Effector memory CD8-positive, alpha-beta T cell (primary cell): ENCODE measurements around the gene NHERF2.
"Not testable (repeated sequence)": the region's sequence is repeated elsewhere in the genome, so short reads cannot be mapped to it uniquely, and the experiment has no call there.

Experiments
- ATAC-seq: fragments of 150-1000 bp; cut with Tn5 transposase; replicated peaks from 2 replicates; pipeline ENCODE4 v1.10.0; 2021; ENCODE audit warnings: mild to moderate bottlenecking, moderate library complexity
- DNase-seq, 3 experiments: peaks; one replicate each; pipeline ENCODE4 v3.0.0; 2021
- H3K27ac Mint-ChIP-seq, 2 donors: one replicate each; pipeline ENCODE4 v1.8.0; 2022; ENCODE audit warnings: mild to moderate bottlenecking in 2 of 2, mixed read lengths in 2 of 2, moderate library complexity in 2 of 2
- H3K27me3 Mint-ChIP-seq, 2 donors: one replicate each; pipeline ENCODE4 v1.8.0; 2022; ENCODE audit warnings: mixed read lengths in 2 of 2
- H3K36me3 Mint-ChIP-seq: one replicate; pipeline ENCODE4 v1.8.0; 2022; ENCODE audit warnings: mild to moderate bottlenecking, moderate library complexity, mixed read lengths; ENCODE audit not compliant: insufficient read depth
- H3K4me1 Mint-ChIP-seq, 2 donors: one replicate each; pipeline ENCODE4 v1.8.0; 2022; ENCODE audit warnings: low read depth in 2 of 2, mixed read lengths in 2 of 2
- H3K4me3 Mint-ChIP-seq, 2 donors: one replicate each; pipeline ENCODE4 v1.8.0; 2022; ENCODE audit warnings: mild to moderate bottlenecking in 2 of 2, mixed read lengths in 2 of 2, moderate library complexity in 2 of 2
- H3K9me3 Mint-ChIP-seq, 2 donors: one replicate each; pipeline ENCODE4 v1.8.0; 2022; ENCODE audit warnings: mixed read lengths in 2 of 2

NHERF2 gene

GRCh38 chr16:2005646-2006045 lies 21.1 kb upstream of the NHERF2 start:
- Mint-ChIP-seq H3K4me3 (peak overlapping the region in 1 of 2 donors; percentile 48), H3K27me3 (no peaks in the 10 kb centered on the region), H3K9me3 (no peaks in the 10 kb centered on the region), H3K4me1 (peaks cover 46 to 48% of the 10 kb centered on the region in 2 donors), H3K27ac (peak overlapping the region; percentile 35 to 81), H3K36me3 (peaks cover 18% of the 10 kb centered on the region)
- DNase-seq: no peak
- no peak for ATAC-seq

- peaks cover 13% of the 10 kb centered on the region for H3K36me3 Mint-ChIP-seq
- H3K4me1 Mint-ChIP-seq: peaks cover 46 to 48% of the 10 kb centered on the region in 2 donors
- H3K4me3 Mint-ChIP-seq: peak overlapping the region in 1 of 2 donors; percentile 60
- no peaks in the 10 kb centered on the region for H3K27me3 Mint-ChIP-seq
- no peak for ATAC-seq
- no peaks in the 10 kb centered on the region for H3K9me3 Mint-ChIP-seq
- H3K27ac Mint-ChIP-seq: peak overlapping the region in 1 of 2 donors; percentile 81
- no peak for DNase-seq
Observed at GRCh38 chr16:2006317-2006716, 20.4 kb upstream of the NHERF2 start.

- DNase-seq (no peak), ATAC-seq (no peak)
- H3K27me3 Mint-ChIP-seq: no peaks in the 10 kb centered on the region
- no peaks in the 10 kb centered on the region for H3K9me3 Mint-ChIP-seq
- H3K4me3 Mint-ChIP-seq: peak overlapping the region; percentile 80 to 85
- peak overlapping the region; percentile 81 to 90 for H3K27ac Mint-ChIP-seq
- peaks cover 46 to 48% of the 10 kb centered on the region in 2 donors for H3K4me1 Mint-ChIP-seq
- peaks cover 10% of the 10 kb centered on the region for H3K36me3 Mint-ChIP-seq
Observed at GRCh38 chr16:2007081-2007836, 19.4 kb upstream of the NHERF2 start.

- DNase-seq (no peak), ATAC-seq (peak; percentile 11)
- H3K9me3 Mint-ChIP-seq: no peaks in the 10 kb centered on the region
- peaks cover 45 to 46% of the 10 kb centered on the region in 2 donors for H3K4me1 Mint-ChIP-seq
- H3K27ac Mint-ChIP-seq: peak overlapping the region; percentile 71 to 90
- peaks cover 7% of the 10 kb centered on the region for H3K36me3 Mint-ChIP-seq
- H3K27me3 Mint-ChIP-seq: no peaks in the 10 kb centered on the region
- H3K4me3 Mint-ChIP-seq: peak overlapping the region; percentile 80 to 85
Observed at GRCh38 chr16:2008009-2008526, 18.6 kb upstream of the NHERF2 start.

GRCh38 chr16:2008631-2009163 lies 18.0 kb upstream of the NHERF2 start:
- peak overlapping the region; percentile 71 to 90 for H3K27ac Mint-ChIP-seq

GRCh38 chr16:2009164-2009711 lies 17.5 kb upstream of the NHERF2 start:
- Mint-ChIP-seq H3K9me3 (no peaks in the 10 kb centered on the region), H3K4me3 (peak overlapping the region; percentile 80 to 85), H3K36me3 (peaks cover 7% of the 10 kb centered on the region), H3K27ac (peak overlapping the region; percentile 71 to 90), H3K27me3 (no peaks in the 10 kb centered on the region), H3K4me1 (peaks cover 41 to 42% of the 10 kb centered on the region in 2 donors)
- DNase-seq (no peak), ATAC-seq (peak; percentile 49)

More at GRCh38 chr16:2008631-2009163, 18.0 kb upstream of the NHERF2 start:
- Mint-ChIP-seq H3K4me3 (peak overlapping the region; percentile 80 to 85), H3K9me3 (no peaks in the 10 kb centered on the region), H3K36me3 (peaks cover 7% of the 10 kb centered on the region), H3K4me1 (peaks cover 45 to 46% of the 10 kb centered on the region in 2 donors), H3K27me3 (no peaks in the 10 kb centered on the region)
- no peak for DNase-seq
- ATAC-seq: no peak

- H3K36me3 Mint-ChIP-seq: peaks cover 7% of the 10 kb centered on the region
- H3K27me3 Mint-ChIP-seq: no peaks in the 10 kb centered on the region
- peak within 1 kb of the TSS; percentile 90 to 94 for H3K27ac Mint-ChIP-seq
- DNase-seq: peak; percentile 70 to 77 (median 76)
- H3K4me1 Mint-ChIP-seq: peaks cover 37 to 38% of the 10 kb centered on the region in 2 donors
- peak; percentile 94 for ATAC-seq
- H3K9me3 Mint-ChIP-seq: no peaks in the 10 kb centered on the region
- peak within 1 kb of the TSS; percentile 84 to 85 for H3K4me3 Mint-ChIP-seq
Observed at GRCh38 chr16:2009791-2010510, 16.8 kb upstream of the NHERF2 start, which contains the start of gene ZNF598. Gene ZNF598 (minus strand): TSS chr16:2009821.

- Mint-ChIP-seq H3K36me3 (peaks cover 12% of the 10 kb centered on the region), H3K4me1 (peaks cover 24 to 25% of the 10 kb centered on the region in 2 donors)
- not testable (repeated sequence) for H3K27ac Mint-ChIP-seq, ATAC-seq, H3K27me3 Mint-ChIP-seq, H3K9me3 Mint-ChIP-seq, DNase-seq, H3K4me3 Mint-ChIP-seq
Observed at GRCh38 chr16:2011726-2012125, 15.0 kb upstream of the NHERF2 start.

- Mint-ChIP-seq H3K4me1 (peaks cover 9% of the 10 kb centered on the region in 2 donors), H3K36me3 (peaks cover 5% of the 10 kb centered on the region), H3K9me3 (no peaks in the 10 kb centered on the region), H3K27ac (no peak overlapping the region), H3K27me3 (peaks cover 0 to 10% of the 10 kb centered on the region in 2 donors), H3K4me3 (no peak overlapping the region)
- no peak for ATAC-seq
- no peak for DNase-seq
Observed at GRCh38 chr16:2013527-2013926, 13.2 kb upstream of the NHERF2 start.

GRCh38 chr16:2015117-2015946 lies 11.4 kb upstream of the NHERF2 start:
- Mint-ChIP-seq H3K27me3 (peaks cover 0 to 20% of the 10 kb centered on the region in 2 donors), H3K4me3 (no peak overlapping the region), H3K36me3 (peaks cover 5% of the 10 kb centered on the region)

GRCh38 chr16:2015947-2016208 lies 10.8 kb upstream of the NHERF2 start:
- Mint-ChIP-seq H3K4me3 (no peak overlapping the region), H3K27ac (no peak overlapping the region), H3K4me1 (peaks cover 0 to 2% of the 10 kb centered on the region in 2 donors), H3K27me3 (peaks cover 5 to 25% of the 10 kb centered on the region in 2 donors), H3K36me3 (peaks cover 5% of the 10 kb centered on the region), H3K9me3 (no peaks in the 10 kb centered on the region)
- ATAC-seq (no peak), DNase-seq (no peak)

More at GRCh38 chr16:2015117-2015946, 11.4 kb upstream of the NHERF2 start:
- no peak for DNase-seq
- Mint-ChIP-seq H3K9me3 (no peaks in the 10 kb centered on the region), H3K4me1 (peaks cover under 1% of the 10 kb centered on the region in 2 donors), H3K27ac (no peak overlapping the region)
- ATAC-seq: no peak

- Mint-ChIP-seq H3K4me3 (no peak overlapping the region), H3K4me1 (peaks cover 0 to 2% of the 10 kb centered on the region in 2 donors), H3K27me3 (peaks cover 7 to 31% of the 10 kb centered on the region in 2 donors), H3K27ac (no peak overlapping the region), H3K36me3 (peaks cover 8% of the 10 kb centered on the region), H3K9me3 (no peaks in the 10 kb centered on the region)
- DNase-seq: no peak
- no peak for ATAC-seq
Observed at GRCh38 chr16:2016407-2016922, 10.2 kb upstream of the NHERF2 start.
